ENCODE measurements around the gene GRAMD1B.

GRAMD1B gene

DNA sequence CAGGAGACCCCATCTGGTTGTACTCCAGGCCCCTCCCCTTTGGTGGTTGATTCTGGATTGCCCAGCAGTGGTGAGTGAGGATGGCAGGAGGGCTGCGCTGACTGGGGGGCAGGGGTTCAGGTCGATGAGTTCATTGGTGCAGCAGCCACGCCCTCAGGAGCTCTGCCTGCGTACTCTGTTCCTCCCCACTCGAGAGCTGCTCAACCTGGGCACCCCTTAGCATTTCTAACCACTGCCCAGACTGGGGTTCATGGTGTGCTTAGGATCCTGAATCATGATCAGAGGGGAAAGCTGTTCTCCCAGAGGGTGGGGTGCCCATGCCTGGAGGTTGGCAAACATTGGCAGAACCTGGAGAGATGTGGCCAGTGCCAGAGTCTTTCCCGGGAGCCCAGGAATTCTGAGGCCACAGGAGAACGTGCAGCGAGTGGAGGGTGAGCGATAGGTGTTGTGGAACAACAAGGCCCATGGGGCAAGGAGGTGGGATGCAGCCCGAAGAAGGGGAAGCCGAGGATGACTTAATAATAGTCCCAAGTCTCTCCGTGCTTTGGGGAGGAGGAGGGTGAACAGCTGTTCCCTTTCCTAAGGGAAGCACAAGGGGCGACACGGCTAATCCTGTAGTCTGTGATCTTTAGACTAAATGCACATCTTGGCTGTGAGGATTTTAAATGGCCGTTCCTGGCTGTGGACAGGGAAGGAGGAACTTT is 148.9 kb downstream of the GRAMD1B start:
- DNase-seq (ENCODE audit: low read depth): no peak
- H3K4me3 ChIP-seq (ENCODE audit: low read depth, low read length): no peak overlapping the region

DNA sequence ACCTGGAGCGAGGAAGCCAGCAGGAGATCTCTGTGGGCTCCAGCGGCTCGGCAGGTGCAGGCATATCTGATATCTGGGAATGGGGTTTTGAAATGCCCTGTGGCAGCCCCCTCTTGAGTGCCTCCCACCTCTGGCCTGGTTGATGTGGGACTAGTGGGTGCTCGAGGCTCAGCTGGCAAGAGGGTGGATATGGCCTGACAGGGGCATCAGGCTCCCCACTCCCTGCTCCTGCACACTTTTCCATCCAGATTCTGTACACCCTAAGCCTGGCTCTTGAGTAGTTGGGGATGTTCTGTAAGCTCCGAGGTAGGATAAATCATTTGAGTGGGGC is 149.4 kb downstream of the GRAMD1B start:
- DNase-seq (ENCODE audit: low read depth): no peak
- H3K4me3 ChIP-seq (ENCODE audit: low read depth, low read length): no peak overlapping the region

DNA sequence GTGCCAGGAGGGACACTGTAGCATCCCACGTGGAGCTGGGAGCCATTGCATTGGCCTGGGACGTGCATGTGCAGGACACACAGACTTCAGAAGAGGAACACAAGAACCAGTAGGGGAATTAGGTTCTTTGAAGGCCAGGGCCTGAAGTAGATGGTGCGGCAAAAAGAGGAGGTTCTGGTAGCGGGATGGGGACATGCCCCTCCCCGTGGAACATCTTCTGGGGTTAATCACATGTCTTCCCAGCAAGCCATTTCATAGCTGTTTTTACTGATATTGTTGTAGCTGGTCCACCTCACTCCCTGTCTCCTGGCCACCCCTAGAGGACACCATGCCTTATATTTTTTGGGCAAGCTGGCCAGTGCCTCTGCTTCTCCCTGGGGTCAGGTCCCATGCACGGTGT is 150.1 kb downstream of the GRAMD1B start:
- DNase-seq (ENCODE audit: low read depth): no peak
- no peak overlapping the region for H3K4me3 ChIP-seq (ENCODE audit: low read depth, low read length)

DNA sequence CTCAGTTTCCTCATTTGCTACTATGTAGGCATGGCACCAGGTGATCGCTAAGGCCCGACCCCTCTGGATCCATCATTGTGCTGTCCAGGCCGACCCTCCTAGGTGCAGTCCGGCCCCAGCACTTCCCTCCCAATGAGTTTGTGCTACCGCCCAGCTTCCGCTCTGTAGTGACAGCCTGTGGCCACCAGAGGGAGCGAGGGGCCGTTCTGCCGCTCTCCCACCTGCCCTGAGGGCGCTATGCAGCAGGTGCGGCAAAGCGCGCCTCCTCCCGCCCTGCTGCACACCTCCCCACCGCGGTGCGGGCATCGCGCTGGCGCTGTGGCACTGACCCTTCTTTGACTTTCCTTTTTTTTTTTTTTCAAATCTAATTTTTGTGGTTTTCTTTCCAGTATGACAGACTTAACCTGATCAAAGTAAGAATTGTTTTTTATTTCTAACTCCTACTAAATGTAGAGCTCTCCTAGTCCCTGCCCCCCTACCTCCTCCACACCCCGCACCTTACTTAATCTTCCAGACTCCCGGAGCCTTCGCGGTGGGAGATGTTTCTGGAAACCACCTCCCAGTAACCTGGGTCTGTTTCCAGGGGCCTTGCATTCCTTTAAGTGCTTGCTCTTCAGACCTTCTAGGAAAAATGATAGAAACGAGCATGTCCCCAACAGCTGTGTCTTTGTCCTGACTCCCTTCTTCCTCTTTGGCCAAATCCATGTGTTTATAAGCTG is 150.6 kb downstream of the GRAMD1B start:
- DNase-seq (ENCODE audit: low read depth): no peak

DNA sequence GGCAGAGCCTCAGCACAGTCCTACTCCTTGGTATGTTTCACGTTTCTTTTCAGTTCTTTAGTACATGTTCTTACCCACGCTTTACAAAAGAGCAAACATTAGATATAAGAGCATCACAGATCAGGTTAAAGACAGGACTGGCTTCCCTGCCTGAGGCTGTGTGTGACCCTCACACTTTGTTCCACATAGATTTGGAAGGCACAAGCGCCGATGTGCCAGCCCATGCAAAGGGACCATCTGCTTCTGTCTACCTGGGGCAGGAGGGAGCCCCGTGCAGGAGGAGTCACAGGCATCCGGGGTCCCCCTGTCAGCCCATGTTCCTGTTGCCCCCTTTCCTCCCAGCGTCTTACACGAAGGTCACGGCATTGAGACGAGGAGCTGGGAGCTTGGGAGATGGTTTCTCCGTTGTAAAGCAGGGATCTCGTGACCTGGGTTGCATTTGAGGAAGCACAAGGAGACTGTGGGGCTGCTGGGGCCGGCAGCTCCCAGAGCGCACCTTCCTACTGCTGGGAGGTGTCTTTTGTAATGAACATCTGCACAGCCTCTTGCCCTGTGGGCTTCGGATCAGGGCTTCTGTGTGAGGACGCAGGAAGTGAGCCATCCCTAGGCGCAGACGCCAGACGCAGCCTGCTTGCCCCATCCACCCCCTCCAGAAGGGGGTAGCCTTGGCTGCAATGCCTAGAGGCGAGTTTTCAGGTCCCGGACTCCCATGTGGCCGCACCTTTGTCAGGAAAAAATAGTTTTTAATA is 151.8 kb downstream of the GRAMD1B start:
- no peak overlapping the region for H3K4me3 ChIP-seq (ENCODE audit: low read depth, low read length)
- no peak for DNase-seq (ENCODE audit: low read depth)

More for the DNA sequence above, 150.6 kb downstream of the GRAMD1B start:
- H3K4me3 ChIP-seq (ENCODE audit: low read depth, low read length): no peak overlapping the region

DNA sequence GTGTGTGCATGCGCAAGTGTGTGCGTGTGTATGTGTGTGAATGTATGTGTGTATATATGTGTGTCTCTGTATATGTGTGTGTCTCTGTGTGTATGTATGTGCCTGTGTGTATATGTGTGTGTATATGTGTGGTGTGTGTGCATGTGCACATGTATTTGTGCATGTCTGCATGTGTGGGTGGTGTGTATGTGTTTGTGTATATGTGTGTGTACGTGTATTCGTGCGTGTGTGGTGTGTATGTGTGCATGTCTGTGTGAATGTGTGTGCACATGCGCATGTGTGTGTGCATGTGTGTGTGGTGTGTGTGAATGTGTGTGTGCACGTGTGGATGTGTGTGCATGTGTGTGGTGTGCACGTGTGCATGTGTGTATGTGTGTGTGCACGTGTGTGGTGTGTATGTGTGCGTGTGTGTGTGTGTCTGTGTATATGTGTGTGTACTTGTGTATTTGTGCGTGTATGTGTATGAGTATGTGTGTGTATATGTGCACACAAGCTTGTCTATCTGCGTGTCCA is 153.0 kb downstream of the GRAMD1B start:
- no peak for DNase-seq (ENCODE audit: low read depth)

DNA sequence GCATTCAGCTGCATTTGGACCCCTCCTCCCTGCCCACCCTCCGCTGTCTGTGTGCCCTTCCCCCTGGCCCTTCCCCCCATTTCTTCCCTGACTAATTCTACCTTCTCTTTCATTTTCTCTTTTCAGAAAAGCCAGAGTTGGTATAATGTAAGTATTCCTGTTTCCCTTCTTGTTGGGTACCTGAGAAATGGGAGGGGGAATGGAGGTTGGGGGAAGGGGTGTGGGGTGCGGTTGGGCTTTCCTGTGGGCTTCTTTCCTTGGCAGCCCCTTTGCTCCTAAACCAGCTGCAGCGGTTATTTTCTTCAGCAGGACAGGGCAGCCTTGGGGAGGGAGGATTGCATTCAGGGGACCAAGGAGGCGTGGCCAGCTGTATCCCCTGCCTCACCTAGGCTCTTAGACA is 154.1 kb downstream of the GRAMD1B start:
- no peak overlapping the region for H3K4me3 ChIP-seq (ENCODE audit: low read depth, low read length)
- DNase-seq (ENCODE audit: low read depth): no peak

More for the DNA sequence above, 153.0 kb downstream of the GRAMD1B start:
- H3K4me3 ChIP-seq (ENCODE audit: low read depth, low read length): no peak overlapping the region

DNA sequence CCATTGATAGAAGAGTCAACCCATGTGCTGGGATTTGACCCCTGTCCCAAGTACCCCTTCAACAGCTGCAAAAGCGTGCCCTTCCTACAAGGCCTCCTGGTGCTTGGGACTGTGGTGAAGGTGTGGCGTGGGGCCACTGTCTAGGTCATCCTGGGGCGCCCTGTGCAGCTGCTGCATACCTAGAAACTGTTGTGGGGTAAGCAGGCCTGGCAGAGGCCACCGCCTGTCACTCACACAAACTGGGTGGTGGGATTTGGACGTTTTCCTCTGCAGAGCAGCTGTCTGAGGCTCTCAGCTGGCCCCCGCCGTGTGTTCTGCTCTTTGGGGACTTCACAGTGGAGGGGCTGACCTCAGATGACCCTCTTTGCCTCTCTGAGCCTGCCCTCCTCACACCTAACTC is 154.7 kb downstream of the GRAMD1B start:
- DNase-seq (ENCODE audit: low read depth): no peak
- H3K4me3 ChIP-seq (ENCODE audit: low read depth, low read length): no peak overlapping the region

DNA sequence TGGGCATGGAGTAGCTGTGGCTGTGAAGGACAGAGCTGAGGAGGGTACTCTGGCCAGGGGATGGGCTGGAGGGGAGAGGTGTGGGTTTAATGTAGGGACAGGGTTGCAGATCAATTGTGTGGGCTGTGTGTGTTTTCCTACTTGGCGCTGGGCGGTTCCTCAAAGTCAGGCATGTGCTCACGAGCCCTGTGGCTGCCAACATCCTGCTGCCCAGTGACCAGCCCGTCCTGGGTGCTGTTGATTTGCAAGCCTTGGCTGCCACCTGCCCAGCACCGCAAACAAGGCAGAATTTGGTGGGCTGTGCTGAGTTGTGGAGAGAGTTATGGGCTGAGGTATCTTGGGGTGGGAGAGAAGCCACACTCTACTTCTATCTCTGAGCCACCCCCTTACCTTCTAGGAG is 155.1 kb downstream of the GRAMD1B start:
- DNase-seq (ENCODE audit: low read depth): no peak
- no peak overlapping the region for H3K4me3 ChIP-seq (ENCODE audit: low read depth, low read length)

DNA sequence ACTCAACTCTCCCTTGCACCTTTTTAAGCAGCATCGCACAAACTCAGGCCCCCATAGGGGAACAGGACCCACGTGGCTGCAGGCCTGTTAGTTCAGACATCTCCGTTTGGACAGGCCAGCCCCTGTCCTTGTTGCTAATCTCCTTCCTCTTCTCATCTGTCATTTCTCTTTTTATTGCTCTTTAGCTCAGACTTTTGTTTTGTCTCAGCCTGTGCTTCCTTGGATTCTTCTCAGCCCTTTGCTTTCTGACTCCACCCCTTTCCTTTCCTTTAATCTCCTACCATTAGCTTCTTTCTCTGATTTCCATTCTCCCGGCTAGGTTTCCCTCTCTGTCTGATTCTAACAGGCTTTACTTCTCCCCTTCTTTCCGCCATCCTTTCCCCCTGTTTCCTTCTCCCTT is 155.6 kb downstream of the GRAMD1B start:
- no peak for DNase-seq (ENCODE audit: low read depth)
- no peak overlapping the region for H3K4me3 ChIP-seq (ENCODE audit: low read depth, low read length)

DNA sequence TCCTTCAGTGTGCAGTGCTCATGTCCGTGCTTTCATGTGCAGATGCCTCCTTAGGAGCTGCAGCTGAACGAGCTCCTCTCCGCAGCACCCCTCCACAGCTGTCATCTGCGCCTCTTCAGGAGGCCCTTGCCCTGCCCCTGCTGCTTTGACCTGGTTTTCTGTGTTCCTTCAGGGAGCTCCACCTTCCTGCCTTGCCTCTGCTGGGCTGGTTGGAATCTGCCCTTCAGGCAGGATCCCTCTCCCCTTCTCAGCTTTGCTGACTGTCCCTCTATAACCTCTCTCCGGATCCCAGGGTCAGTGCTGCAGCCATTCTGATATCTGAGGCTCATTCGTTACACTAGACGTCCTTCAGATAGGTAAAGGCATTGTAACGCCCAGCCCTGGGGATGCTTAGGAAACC is 156.5 kb downstream of the GRAMD1B start:
- no peak overlapping the region for H3K4me3 ChIP-seq (ENCODE audit: low read depth, low read length)
- DNase-seq (ENCODE audit: low read depth): no peak

DNA sequence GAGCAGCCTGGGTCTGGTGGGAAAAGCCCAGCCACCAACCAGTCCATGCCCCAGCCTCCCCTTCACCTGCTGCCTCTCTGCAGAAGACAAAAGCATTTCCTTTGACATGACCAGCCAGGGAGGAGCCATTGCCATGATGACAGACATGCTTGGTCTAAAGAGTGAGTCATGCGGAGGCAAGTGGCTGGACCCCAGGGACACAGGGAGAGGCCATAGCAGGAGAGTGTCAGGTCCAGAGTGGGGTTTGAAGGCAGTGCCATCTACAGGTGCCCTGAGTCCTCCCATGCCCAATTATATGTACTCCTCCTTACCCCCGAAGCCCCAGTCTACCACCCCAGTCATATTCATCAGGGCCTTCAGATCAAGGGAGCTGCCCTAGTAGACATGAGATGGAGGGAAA is 157.0 kb downstream of the GRAMD1B start:
- H3K4me3 ChIP-seq (ENCODE audit: low read depth, low read length): no peak overlapping the region
- DNase-seq (ENCODE audit: low read depth): no peak

DNA sequence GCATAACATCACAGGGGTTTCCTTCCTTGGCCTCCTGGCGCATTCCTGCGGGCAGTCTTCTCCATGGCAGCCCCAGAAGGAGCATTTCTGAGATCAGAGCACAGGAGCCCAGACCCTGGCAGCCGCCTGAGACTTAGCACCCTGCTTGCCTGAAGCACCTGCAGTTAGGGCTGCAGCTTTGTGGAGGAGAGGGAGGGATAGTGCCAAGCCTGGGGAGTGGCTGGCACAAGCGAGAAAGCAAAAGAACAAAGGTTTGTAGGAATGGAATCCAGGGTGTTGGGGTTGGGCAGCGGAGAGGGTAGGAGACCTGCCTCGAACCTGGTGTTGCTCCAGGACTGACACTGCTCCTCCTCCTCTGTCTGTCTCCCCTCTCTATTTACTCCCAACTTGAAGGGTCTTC is 157.5 kb downstream of the GRAMD1B start:
- H3K4me3 ChIP-seq (ENCODE audit: low read depth, low read length): no peak overlapping the region

DNA sequence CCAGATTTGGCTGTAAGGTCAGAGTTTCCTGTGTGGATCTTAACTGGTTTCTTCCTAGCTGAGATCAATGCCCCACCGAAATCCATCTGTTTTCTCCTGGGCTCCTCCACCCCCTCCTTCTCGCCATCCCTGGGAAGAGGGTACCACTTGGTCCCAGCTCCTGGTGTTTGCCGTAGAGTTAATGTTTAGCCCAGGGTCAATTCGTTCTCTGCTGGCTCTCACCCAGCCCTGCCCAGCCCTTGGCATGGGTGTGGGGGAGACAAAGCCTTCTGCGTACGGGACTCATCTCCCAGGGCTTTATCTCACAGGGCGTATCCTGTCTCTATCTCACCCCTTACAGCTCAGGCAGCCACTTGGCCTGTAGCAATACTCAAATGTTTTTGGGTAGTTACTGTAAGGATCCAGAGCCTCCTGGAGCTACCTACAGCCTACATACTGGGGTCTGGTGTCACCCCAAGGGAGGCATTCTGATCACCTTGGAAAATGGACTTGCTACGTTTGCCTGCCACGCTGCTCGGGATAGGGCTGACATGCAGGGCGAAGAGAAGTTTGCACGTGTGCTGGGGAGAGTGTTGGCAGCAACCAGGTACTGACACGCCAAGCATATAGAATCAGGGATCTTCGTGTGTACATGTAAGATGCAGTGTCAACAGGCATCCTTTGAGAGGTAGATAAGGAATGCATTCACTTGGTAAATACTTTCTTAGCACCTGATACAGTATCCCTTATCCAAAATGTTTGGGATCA is 158.2 kb downstream of the GRAMD1B start:
- no peak for DNase-seq (ENCODE audit: low read depth)
- H3K4me3 ChIP-seq (ENCODE audit: low read depth, low read length): no peak overlapping the region

More for the DNA sequence above, 157.5 kb downstream of the GRAMD1B start:
- DNase-seq (ENCODE audit: low read depth): no peak

DNA sequence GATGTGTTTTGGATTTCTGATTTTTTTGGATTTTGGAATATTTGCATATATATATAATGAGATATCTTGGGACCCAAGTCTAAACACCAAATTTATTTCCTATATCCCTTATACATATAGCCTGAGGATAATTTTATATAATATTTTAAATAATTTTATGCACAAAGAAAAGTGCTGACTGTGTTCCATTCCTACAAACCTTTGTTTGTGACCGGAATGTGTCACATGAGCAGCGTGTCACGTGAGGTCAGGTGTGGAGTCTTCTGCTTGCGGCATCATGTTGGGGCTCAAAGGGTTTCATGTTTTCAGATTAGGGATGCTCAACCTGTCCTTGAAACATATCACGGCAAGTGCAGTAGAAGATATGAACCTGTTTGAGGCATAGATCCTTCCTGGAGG is 158.8 kb downstream of the GRAMD1B start:
- no peak for DNase-seq (ENCODE audit: low read depth)
- no peak overlapping the region for H3K4me3 ChIP-seq (ENCODE audit: low read depth, low read length)

DNA sequence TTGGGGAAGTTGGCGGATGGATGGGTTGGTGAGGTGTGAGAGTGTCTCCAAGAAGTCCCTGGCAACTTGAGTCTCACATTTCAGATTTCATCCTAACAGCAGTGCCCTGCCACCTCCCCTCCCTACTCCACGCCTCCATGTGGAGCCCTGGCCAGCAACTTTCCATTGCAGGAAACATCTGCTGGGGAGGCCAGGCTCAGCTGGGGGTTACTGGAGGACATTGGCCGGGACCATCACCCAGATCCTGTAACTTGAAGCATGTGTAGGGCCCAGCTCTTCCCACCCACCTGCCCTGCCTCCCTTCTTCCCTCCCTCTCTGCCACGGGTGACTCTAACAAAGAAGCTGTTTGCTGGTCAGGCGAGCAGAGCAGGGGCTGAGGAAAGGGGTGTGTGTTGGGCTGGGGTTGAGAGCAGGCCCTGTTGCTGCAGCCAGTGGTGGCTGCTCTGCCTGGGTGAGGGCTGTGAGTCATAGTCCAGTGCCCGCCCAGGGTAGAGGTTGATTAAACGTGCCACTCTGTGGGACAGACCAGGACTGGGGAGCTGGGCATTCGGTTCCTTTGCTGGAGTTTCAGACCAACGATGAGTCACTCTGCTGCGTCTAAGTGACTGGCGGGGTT is 160.3 kb downstream of the GRAMD1B start:
- DNase-seq (ENCODE audit: low read depth): peak; percentile 23
- no peak overlapping the region for H3K4me3 ChIP-seq (ENCODE audit: low read depth, low read length)

DNA sequence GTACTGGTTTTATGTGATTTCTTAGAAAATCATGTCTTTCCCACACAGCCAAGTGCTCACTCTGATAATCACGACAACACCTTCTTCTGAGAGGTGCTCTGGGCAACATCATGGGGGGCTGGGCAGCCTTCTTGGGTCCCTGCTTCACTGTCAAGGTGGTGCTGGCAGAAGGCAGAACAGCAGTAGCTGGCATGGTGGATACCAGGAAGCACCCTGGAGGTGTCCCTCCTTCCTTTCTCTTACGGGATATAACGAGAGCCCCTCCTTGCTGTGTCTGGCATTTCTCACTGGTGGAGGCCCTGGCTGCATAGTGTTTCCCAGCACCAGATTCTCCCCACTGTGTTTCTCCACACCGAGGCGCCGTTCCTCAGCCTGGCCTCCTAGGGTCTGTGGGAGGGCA is 163.5 kb downstream of the GRAMD1B start:
- H3K4me3 ChIP-seq (ENCODE audit: low read depth, low read length): no peak overlapping the region

DNA sequence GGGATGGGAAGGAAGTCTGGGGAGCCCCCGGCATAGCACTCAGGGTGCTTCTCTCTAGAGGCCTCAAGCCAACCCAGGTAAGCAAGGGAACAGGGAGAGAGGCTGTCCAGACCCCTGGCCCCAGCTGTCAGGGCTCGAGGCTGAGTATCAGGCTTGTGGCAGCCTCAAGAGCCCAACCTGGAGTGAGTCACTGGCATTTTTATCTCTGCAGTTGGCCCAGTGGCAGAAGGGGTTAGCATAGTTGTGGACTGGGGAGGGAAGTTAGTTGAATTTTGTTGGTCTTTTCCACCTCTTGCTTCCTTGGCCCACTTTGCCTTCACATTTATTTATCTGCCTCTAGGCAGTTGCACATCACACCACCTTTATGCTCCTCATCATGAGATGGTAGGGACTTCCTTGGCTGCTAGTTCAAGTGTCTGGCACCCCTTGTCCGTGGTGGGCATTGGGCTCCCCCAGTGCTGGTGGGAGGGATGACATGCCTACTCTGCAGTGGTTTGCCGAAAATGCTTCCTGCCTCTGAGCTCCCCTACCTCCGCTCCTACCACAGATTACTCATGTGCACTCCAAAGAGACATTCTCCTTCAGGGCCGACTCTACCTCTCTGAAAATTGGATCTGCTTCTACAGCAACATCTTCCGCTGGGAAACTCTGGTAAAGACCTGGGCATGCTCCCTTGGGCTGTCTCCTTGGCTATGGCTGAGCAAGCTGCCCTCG is 164.3 kb downstream of the GRAMD1B start:
- DNase-seq (ENCODE audit: low read depth): no peak
- no peak overlapping the region for H3K4me3 ChIP-seq (ENCODE audit: low read depth, low read length)

More for the DNA sequence above, 163.5 kb downstream of the GRAMD1B start:
- no peak for DNase-seq (ENCODE audit: low read depth)

DNA sequence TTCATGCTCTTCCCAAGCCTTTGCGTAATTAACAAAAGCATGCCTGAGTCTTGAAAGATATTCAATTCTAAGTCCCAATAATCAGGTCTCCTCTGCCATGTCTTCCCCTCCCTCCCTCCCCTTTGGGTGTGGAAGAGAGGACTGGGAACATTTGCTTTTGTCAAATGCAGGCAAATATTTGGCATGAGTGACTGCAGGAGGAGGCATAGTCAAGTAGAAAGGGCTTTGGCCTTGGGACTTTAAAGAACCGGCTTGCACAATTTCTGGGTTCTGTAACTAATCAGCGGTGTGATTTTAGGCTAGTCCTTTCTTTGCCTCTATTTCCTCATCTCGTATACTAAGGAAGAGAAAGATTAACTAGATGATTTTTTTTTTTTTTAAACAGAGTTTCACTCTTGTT is 164.9 kb downstream of the GRAMD1B start:
- no peak overlapping the region for H3K4me3 ChIP-seq (ENCODE audit: low read depth, low read length)
- no peak for DNase-seq (ENCODE audit: low read depth)
